Measurements from ENCODE around the gene TM6SF1.
"Not testable (repeated sequence)": the region's sequence is repeated elsewhere in the genome, so short reads cannot be mapped to it uniquely, and the experiment has no call there.

The TM6SF1 gene

DNA sequence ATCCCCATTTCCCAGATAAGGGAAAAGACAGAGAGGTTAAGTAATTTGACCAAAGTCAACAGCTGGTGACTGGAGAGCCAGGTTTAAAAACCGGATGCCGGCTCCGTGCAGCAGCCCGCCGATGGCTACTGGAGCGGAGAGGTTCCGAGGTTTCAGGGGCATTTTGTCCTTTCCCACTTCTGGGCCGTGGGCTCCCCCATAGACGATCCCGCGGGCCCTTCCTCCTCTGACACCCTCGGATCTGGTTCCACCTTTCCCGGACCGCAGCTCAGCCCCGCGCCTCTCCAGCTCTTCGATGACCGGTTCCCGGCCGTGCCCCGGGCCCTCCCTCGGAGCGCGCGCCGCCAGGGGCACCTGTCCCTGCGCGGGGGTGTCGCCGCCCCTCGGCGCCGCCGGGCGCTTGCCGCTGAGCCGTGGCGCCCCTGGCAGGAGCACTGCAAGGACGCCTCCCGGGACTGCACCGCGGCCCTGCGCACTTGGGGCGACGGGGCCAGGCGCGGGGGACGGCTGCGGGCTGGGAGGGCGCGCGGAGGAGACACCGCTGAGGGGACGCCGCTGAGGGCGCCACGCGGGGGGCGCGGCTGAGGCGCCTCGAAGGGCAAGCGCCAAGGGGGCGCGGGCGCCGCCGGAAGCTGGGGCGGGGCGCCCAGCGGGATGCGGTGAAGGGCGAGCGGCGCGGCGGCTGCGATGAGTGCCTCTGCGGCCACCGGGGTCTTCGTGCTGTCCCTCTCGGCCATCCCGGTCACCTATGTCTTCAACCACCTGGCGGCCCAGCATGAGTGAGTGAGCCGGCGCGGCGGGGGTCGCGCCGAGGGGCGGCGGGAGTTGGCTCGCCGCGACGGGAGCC is at the start of gene TM6SF1:
TSS of gene TM6SF1 (plus strand) at position 652 of the 847 bp plus-strand sequence. CDS start at position 688, 36 bp downstream.
- no peak for DNase-seq

DNA sequence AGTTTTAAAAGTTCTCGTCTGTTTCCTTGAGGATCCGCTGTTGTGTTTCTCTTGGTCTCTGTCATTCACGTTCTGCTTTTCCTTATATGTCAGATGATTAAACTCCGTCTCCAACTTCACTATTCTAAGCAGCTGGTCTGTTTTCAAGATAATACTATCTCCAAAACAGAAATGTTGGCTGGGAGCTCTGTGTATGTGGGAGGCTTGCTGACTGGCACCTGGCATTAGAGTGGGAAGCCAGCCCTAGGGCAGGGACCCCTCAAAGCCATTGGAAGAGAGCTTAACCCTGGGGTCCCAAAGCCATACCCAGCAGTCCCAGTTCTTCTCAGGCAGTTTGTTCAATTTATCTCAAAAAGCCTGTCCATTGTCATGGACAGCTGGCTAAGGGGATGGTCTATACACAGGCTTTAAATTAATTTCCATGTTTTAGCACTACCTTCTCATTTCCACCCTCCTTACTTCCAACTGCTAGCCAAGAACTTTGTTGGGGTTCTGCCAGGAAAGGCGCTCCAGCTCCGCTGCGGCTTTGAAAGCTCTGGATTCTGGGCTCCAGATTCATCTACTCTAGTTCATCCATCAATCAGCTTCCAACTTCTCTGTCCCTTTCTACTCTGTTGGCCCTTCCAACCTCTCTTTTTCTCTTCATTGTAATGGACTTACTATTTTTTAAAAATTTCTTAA is 49.6 kb upstream of the TM6SF1 start:
- DNase-seq = no peak

DNA sequence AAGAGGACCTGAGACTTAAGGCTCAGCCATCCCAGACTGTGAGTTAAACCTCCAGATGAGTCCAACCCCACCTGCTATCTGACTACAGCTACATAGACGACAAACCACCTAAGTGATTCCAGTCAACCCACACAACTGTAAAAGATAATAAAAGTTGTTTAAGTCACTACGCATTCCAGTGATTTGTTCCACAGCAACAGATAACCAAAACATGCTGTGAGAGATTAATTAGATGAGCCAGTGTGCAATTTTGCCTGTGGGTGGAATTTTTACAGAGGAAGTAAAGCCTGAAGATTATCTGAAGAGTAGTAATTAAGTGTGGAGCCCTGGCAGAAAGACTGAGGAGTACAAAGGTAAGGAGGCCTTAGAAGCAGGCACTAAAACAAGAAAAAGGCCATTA is 45.8 kb upstream of the TM6SF1 start:
- no peak for DNase-seq

DNA sequence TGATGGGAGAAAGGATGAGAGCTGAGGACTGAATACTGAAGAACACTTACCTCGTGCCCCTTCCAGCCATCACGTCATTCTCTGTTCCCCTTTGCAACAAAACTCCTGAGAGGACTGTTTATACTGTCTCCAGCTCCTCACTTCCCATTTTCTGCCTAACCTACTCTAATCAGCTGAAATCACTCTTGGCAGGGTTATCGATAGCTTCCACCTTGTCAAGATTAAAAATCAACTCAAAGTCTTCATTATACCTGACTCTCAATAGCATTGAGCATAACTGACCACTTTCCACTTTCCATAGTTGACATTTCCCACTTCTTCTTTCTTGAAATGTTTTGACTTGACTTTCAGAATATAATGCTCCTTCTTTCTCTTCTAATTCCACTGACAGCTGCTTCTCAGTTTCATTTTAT is 44.7 kb upstream of the TM6SF1 start:
- DNase-seq = no peak

DNA sequence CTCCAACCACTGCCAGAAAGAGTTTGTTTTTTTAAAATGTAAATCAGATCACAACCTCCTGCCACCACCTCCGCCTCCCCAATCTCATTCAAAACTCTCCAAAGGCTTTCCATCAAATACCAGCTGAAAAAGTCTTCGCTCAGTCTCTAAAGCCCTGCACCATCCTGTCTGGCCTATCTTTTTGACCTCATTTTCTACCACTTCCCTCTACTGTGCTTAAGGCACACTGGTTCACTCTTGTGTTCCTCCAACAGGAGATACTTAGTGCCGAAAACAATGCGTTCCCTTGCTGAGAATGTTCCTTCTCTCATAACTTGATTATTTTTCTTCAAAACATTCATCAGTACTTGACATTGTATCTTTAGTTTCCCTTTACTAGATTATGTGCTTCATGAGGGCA is 43.9 kb upstream of the TM6SF1 start:
- DNase-seq = no peak

DNA sequence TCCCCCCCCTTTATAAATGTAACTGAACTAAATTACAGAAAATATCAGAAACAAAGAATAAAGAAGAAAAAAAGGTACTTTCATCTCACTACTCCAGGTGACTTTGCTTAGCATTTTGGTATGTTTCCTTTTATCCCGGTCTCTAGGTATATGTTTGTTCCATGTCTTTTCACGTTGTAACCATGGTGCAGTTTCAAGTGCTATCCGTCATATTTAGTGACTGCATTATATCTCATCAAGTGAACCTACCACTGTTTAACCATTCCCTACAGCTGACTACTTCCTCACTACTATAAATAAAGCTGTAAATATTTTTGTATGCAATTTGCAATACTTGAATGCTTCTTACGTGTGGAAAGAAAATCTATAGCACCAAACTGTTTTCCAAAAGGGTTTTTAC is 42.6 kb upstream of the TM6SF1 start:
- peak; percentile 8 for DNase-seq

DNA sequence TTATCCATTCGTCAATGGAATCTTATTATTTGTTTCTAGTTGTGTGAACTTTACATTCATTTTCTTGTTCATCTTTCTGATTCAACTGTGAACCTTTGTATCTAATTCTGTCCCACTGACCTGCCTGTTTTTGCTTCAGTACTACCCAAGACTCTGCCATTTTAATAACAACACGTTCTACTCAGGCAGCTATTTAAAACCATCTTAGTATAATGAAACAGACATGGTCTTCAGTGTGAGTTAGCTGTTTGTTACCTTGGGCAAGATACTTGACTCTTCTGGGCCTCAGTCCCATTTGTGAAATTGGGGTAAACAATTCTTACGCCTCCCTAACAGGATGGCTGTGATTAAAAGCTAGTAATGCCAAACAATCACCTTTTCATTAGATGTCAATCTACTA is 42.0 kb upstream of the TM6SF1 start:
- DNase-seq = peak; percentile 0

DNA sequence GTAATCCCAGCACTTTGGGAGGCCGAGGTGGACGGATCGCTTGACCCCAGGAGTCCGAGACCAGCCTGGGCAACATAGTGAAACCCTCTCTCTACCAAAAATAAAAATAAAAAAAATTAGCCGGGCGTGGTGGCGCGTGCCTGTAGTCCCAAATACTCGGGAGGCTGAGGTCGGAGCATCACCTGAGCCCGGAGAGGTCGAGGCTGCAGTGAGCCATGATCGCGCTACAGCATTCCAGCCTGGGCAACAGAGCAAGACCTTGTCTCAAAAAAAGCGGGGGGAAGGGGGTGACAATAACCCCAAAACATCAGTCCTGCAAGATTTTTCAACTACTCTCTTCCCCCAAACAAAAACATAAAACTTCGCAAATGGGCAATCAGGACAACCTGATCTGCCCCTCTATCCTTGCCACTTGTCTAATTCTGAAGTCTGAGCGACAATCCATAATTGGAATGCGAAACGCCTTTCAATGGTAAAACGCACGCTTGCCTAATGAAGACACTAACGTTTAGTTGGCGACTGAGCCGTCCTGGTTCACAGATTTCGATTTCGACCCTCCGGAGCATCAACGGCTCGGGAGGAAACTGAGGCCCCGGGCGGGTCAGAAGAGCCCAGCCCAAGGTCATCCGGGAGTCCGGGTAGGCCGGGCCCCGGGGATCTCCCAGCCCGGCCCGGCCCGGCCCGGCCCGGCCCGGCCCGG is 41.3 kb upstream of the TM6SF1 start:
- no peak for DNase-seq

DNA sequence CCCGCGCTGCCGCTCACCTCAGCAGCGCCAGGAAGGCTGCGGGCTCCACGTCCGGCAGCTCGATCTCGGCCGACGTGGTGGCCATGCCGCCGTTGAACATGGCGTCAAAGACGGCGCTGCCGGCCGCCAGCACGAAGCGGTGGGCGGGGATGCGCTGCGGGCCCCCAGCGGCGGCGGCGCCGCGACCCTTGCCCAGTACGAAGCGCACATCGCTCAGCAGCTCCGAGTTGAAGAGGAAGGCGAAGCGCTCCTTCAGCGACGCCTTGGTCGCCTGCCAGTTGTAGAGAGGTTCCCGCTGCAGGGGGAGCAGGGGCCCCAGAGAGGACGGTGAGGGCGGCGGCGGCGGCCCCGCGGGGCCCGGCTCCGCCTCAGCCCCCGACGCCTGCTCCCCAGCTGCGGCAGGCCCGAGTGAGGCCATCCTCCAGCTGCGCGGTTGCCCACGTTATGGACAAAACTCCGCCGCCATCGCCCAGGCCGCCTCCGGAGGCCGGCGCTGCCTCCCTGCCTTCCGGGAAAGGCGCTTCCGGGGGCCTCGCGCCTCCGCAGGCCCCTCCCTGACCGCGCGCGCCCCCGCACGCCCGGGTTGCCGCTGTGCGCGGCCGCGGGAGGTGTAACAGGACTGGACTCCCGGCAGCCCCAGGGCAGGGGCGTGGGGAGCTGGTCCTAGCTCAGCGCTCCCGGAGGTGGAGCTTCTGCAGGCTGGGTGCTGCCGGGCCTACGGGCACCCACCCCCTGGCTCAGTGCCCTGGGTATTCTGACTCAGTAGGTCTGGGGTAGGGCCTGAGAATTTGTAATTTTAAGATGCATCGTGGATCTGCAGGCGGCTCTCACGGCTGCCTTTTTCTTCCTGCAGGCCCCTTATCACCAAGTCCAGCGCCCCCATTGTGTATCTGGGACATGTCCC is 40.5 kb upstream of the TM6SF1 start, which contains the start of gene BTBD1:
TSS of gene BTBD1 (minus strand) at position 519 of the 904 bp plus-strand sequence. CDS start at position 418, 101 bp downstream.
- DNase-seq = peak; percentile 60

DNA sequence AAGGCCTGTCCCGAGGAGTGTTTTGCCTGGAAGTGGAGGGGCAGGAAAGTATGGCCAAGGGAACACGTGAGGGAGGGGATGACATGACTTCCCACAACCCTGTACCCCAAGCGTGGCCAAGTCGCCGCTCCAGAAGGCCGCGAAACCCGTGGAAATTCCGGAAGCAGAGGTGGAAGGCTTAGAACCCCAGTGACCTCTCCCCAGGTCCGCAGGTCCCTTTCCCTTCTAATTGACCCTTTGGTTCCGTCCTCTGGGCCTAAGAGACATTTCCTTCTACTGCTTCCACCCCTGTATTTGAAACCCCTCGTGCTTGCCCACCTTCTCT is 39.8 kb upstream of the TM6SF1 start:
- no peak for DNase-seq

DNA sequence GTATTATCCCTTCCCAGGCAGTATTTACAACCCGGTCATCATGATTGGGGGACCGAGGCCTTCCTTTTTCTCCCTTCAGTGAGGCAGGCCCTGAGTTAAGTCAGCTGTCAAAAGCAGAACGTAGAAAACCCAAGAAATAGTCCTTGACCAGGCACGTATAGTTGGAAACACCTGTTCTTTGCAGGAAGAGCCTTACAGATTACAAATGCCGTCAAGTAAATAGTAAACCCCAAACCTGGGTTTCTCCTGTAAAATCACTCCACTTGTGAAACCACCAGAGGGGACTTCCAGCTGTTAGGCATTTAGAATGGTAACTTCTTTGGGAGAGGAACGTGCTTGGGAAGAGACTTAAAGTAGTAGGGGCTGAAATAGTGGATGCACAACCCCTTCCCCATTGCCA is 39.4 kb upstream of the TM6SF1 start:
- no peak for DNase-seq

DNA sequence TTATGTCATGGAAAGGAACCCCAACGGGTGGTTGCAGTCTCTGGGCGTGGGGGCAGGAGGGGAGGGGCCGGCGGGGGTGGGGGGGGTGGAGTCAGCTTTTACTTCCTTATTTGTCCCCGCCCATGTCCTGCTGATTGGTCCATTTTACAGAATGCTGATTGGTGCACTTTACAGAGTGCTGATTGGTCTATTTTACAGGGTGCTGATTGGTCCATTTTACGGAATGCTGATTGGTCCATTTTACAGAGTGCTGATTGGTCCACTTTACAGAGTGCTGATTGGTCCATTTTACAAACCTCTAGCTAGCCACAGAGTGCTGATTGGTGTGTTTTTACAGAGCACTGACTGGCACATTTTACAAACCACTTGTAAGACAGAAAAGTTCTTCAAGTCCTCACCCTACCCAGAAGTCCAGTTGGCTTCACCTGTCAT is 38.2 kb upstream of the TM6SF1 start:
- not testable (repeated sequence) for DNase-seq

DNA sequence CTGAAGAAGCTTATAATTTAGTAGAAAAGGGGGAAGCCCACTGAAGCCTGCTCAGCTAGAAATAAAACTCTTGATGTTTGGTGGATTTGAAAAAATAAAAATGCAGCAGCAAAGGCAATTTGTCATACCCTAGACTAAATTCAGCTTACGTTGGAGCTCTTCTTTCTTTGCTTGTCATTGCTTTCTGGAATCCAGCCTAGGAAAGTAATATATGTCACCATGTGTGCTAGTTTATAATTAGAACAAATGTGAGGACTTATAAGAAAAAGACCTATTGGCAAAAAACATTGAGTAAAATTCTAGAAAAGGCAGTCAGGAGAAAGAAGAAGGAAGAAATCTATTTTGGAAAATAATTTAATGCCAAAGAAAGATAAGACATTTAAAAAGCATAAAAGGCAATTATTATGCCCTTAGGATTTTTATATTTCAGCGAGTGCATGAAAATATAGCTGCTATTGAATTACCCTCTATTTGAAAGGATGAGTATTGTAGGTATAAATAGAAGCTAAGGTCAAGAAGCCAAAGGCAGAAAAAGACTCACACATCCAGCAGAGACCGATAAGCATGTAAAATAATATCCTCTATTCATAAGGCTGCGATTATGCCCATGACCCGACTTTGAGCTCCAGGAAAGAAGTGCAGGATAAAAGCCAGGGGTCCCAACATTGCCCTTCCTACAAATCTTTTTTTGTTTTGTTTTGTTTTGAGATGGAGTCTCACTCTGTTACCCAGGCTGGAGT is 29.8 kb upstream of the TM6SF1 start:
- no peak for DNase-seq

DNA sequence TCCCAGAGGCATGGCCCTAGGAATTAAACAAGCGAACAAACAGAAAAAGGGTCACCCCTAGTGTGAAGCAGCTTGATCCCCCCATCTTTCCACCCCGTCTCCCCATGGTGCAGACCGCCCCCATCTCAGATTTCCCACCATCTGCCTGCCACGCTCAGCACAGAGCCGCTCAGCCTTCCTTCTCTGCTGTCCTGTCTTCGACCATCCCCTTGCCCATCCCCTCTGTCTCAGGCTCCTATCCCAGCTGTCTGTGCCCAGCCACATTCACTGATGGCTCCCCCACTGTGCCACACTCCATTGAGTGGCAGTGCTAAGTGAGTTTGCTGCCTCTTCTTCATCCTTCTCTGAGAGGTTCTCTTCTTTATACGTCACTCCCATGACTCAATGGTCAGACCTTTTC is 28.7 kb upstream of the TM6SF1 start:
- DNase-seq = no peak

DNA sequence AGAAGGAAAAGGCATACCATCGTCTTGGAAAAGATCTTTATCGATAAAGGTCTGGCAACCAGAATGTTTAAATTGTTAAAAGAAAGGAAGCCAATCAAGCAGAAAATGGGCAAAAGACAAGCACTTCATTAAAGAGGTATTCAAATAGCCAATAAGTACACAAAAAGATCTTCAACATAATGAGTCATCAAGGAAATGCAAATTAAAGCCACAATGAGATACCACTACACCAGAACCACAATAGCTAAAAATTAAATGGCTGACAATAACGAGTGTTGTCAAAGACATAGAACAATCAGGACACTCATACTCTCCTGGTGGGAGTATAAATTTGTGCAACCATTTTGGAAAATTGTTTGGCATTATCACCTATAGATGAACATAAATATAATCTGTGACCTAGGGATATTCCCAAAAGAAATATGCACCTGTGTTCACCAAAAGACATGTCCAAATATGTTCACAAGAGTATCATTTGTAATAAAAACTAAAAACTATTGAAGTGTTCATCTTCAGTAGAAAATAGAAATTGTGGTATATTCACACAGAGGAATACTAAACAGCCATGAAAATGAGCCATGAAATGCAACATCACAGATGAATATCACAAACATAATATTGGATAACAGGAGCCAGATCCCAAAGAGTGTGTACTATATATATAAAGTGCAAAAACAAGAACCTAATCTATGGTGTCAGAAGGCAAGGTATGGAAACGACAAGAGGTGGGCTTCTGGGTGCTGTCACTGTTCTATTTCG is 26.0 kb upstream of the TM6SF1 start:
- no peak for DNase-seq

DNA sequence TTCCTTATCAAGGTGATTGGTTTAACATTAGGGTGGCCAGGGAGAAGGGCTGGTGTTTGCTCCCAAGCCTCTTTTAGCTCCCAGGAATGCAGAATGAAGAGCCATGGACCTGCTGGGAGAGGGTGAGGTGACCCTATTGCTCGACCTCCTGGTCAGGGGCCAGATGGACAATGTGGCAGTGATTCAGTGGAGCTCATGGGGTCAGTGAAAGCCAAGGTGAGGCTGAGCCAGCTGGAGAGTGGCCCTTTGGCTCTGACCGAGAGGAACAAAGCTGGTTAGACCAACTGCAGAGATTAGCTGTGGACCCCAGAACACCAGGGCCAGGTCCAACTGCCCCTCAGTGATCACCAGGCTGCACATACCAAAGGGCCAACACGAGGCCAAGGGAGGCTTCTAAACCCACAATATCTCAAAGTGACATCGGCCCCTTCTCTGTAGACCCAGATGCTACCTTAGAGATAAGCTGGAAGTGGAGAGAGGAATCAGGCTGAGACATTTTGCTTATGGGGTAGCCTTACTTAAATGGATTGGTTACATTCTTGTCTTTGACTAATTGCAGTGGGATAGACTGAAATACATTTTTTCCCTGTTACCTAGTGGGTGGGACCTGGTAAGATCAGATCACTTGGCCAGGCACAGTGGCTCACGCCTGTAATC is 24.6 kb upstream of the TM6SF1 start:
- no peak for DNase-seq

DNA sequence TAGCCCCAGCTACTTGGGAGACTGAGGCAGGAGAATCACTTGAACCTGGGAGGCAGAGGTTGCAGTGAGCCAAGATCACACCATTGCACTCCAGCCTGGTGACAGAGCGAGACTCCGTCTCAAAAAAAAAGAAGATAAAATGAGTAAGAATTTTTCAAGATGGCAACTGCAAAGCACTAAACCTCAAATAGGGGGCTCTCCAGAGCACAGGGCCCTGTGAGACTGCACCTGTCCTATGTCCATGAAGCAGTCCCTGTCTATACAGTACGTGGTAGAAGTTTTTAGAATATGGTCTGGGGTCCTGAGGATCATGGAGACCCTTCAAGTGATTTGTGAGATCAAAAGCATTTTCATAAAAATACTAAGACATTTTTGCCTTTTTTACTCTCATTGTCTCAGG is 22.0 kb upstream of the TM6SF1 start:
- not testable (repeated sequence) for DNase-seq

DNA sequence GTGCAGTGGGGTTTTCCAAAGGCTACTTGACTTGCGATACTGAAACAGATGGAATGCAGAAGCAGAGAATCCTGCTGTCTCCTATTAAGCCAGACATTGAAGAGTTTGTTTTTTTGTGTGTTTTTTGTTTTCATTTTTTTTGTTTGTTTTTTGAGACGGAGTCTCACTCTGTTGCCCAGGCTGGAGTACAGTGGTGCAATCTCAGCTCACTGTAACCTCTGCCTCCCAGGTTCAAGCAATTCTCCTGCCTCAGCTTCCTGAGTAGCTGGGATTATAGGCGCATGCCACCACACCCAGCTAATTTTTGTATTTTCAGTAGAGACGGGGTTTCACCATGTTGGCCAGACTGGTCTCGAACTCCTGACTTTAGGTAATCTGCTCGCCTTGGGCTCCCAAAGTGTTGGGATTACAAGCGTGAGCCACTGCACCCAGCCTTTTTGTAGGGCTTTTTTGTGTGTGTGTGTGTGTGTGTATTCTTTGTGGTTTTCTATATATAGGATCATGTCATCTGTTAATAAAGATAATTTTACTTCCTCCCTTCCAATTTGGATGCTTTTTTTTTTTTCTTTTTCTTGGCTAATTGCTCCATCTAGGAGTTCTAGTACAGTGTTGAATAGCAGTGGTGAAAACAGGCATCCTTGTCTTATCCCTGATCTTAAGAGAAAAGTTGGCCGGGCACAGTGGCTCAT is 21.4 kb upstream of the TM6SF1 start:
- not testable (repeated sequence) for DNase-seq

DNA sequence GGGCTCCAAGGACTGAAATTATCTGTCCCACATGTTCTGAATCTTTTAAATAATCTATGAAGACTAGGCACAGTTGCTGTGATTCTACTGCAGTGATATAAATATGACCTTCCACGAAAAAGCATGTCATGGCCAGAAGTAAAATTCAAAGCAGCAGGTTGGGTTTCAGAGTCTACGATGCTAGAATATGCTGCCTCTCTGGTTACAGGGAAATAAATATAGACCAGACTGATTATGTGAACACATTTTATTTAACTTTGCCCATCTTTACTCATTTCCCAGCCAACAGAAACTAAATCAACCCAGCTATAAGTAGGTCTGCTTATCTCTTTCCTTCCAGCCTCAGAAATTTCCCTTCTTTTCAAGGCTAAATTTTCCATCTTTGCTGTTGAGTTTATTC is 19.9 kb upstream of the TM6SF1 start:
- DNase-seq = no peak

DNA sequence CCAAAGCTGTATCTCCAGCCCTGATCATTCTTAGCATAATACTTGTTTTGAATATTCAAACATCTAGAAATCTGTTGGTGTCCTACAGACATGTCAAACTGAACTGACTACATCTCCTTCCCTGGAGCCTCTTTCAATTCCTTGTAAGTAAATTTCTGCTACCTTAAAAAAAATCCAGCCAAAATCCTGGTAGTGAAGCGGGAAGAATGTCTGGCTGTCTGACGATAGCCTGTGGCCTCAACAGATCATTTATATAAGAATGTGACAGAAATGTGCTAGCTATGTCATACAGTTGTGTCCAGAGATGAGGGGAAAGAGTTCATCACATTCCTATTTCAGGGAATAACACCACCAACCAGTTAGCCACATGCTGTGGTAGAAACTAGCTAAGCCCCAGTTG is 18.6 kb upstream of the TM6SF1 start:
- DNase-seq = no peak

Measured in NCI-H748 treated with DMSO at 0.1 percent for 48 hours (cell line).